ENCODE results near the gene CELSR1.

CELSR1 gene

DNA sequence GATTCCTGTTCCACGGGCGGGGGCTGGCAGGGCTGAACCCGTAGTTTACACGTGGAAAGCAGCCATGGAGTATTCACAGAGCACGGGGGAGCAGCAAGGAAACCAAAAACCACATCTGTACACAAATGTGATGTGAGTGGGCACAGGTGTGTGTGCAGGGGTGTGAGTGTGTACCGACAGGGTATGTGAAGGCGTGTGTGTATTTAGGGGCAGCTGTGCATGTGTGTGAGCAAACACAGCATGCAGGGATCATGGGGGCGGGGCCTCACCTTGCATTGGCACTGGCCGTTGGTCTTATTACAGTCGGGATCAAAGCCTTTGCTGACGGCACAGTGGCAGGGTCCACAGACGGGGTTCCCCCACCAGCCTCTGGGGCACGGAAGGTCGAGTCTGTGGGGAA, 143.5 kb downstream of the CELSR1 start:
- no peak for DNase-seq
- H3K4me1 Mint-ChIP-seq: peaks cover 16% of the 10 kb centered on the region
- H3K36me3 Mint-ChIP-seq (ENCODE audit: low read depth): no peaks in the 10 kb centered on the region
- no peaks in the 10 kb centered on the region for H3K9me3 Mint-ChIP-seq
- peak overlapping the region; percentile 23 for H3K27ac Mint-ChIP-seq
- TF ChIP-seq, protein P1, sequence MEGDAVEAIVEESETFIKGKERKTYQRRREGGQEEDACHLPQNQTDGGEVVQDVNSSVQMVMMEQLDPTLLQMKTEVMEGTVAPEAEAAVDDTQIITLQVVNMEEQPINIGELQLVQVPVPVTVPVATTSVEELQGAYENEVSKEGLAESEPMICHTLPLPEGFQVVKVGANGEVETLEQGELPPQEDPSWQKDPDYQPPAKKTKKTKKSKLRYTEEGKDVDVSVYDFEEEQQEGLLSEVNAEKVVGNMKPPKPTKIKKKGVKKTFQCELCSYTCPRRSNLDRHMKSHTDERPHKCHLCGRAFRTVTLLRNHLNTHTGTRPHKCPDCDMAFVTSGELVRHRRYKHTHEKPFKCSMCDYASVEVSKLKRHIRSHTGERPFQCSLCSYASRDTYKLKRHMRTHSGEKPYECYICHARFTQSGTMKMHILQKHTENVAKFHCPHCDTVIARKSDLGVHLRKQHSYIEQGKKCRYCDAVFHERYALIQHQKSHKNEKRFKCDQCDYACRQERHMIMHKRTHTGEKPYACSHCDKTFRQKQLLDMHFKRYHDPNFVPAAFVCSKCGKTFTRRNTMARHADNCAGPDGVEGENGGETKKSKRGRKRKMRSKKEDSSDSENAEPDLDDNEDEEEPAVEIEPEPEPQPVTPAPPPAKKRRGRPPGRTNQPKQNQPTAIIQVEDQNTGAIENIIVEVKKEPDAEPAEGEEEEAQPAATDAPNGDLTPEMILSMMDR (IDR thresholded peaks at IDR 0.05): no peak
- H3K27me3 Mint-ChIP-seq (ENCODE audit: low read depth, poor library complexity): no peaks in the 10 kb centered on the region
- no peak overlapping the region for H3K4me3 Mint-ChIP-seq

DNA sequence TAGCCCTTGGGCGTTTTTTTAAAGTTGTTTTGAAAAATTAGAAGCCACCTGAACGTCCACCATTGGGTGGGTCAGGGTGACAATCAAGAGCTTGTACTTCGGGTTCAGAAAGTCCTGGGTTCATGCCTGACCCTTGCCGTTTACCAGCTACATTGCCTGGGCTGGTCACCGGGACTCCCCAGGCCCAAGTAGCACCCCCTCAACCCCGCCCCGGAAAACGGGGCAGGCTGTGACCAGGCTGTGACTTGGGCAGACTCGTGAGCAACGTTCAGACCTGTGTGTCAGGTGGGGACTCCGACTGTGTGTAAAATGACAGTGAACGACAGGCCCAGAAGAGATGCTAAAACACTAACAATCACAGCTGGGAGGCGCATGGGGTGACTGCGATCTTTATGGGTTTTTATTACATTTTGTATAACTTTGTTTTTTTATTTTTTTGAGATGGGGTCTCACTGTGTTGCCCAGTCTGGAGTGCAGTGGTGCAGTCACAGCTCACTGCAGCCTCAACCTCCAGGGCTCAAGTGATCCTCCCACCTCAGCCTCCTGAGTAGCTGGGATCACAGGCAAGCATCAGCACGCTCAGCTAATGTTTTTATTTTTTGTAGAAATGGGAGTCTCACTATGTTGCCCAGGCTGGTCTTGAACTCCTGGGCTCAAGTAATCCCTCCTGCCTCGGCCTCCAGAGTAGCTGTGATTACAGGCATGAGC, 145.1 kb downstream of the CELSR1 start:
- Mint-ChIP-seq H3K36me3 (ENCODE audit: low read depth) (no peaks in the 10 kb centered on the region), H3K9me3 (no peaks in the 10 kb centered on the region), H3K4me3 (no peak overlapping the region), H3K27ac (no peak overlapping the region), H3K4me1 (peaks cover 16% of the 10 kb centered on the region), H3K27me3 (ENCODE audit: low read depth, poor library complexity) (peaks cover 4% of the 10 kb centered on the region)
- TF ChIP-seq, protein P1 (IDR thresholded peaks at IDR 0.05): no peak
- DNase-seq: no peak

- H3K36me3 Mint-ChIP-seq (ENCODE audit: low read depth): no peaks in the 10 kb centered on the region
- TF ChIP-seq, protein P1 (IDR thresholded peaks at IDR 0.05): no peak
- peaks cover 4% of the 10 kb centered on the region for H3K27me3 Mint-ChIP-seq (ENCODE audit: low read depth, poor library complexity)
- no peak for DNase-seq
- peaks cover 16% of the 10 kb centered on the region for H3K4me1 Mint-ChIP-seq
- no peak overlapping the region for H3K4me3 Mint-ChIP-seq
- peak overlapping the region; percentile 83 for H3K27ac Mint-ChIP-seq
- no peaks in the 10 kb centered on the region for H3K9me3 Mint-ChIP-seq
Measured at GRCh38 chr22:46391486-46392136, 145.8 kb downstream of the CELSR1 start.

GRCh38 chr22:46390652-46391301, 146.6 kb downstream of the CELSR1 start:
- peaks cover 4% of the 10 kb centered on the region for H3K27me3 Mint-ChIP-seq (ENCODE audit: low read depth, poor library complexity)
- H3K4me3 Mint-ChIP-seq: no peak overlapping the region
- H3K27ac Mint-ChIP-seq: peak overlapping the region; percentile 83
- H3K36me3 Mint-ChIP-seq (ENCODE audit: low read depth): no peaks in the 10 kb centered on the region
- no peak for DNase-seq
- H3K4me1 Mint-ChIP-seq: peaks cover 16% of the 10 kb centered on the region
- no peaks in the 10 kb centered on the region for H3K9me3 Mint-ChIP-seq
- TF ChIP-seq, protein P1 (IDR thresholded peaks at IDR 0.05): no peak

- Mint-ChIP-seq H3K36me3 (ENCODE audit: low read depth) (peaks cover 3% of the 10 kb centered on the region), H3K9me3 (no peaks in the 10 kb centered on the region), H3K27me3 (ENCODE audit: low read depth, poor library complexity) (peaks cover 4% of the 10 kb centered on the region), H3K27ac (peak overlapping the region; percentile 35), H3K4me3 (no peak overlapping the region), H3K4me1 (peaks cover 16% of the 10 kb centered on the region)
- TF ChIP-seq, protein P1 (IDR thresholded peaks at IDR 0.05): no peak
- no peak for DNase-seq
Measured at GRCh38 chr22:46390105-46390651, 147.2 kb downstream of the CELSR1 start.
